K562 (cell line): Measurements from ENCODE around the gene RNH1. TPM values are rescaled to one million over a fixed set of nuclear protein-coding genes. Genes with fewer than 3 reads are reported as not detected.

Source experiments
- KDM4B ChIP-seq, 2 experiments: fragments of 450-650 bp in 1 of 2; sonication (generic) in 1 of 2; IDR thresholded peaks; 2 replicates each; pipeline ENCODE4 v1.6.1; 2016 to 2017; ENCODE audit warnings: borderline replicate concordance in 2 of 2, antibody characterized with exemption in 1 of 2, low read depth in 1 of 2, mild to moderate bottlenecking in 1 of 2
- PCBP1 ChIP-seq: fragments of 200-400 bp; formaldehyde crosslinking; IDR thresholded peaks from 2 replicates; pipeline ENCODE4 v1.6.1; 2018; ENCODE audit warnings: mild to moderate bottlenecking, low read depth, low read length; ENCODE audit not compliant: poor library complexity, severe bottlenecking
- SIN3B ChIP-seq: fragments of 450-650 bp; IDR thresholded peaks from 2 replicates; pipeline ENCODE4 v1.6.1; 2017; ENCODE audit warnings: low read depth, mild to moderate bottlenecking, moderate library complexity
- THAP12 ChIP-seq: fragments of 250-450 bp; sonication (Bioruptor Pico); IDR thresholded peaks from 2 replicates; pipeline ENCODE4 v1.9.0; 2021; ENCODE audit warnings: mild to moderate bottlenecking, inconsistent platforms
- XRCC3 ChIP-seq: fragments of 450-650 bp; IDR thresholded peaks from 2 replicates; pipeline ENCODE4 v1.6.1; 2017; ENCODE audit warnings: mild to moderate bottlenecking, moderate library complexity
- ZBTB40 ChIP-seq, 2 experiments: fragments of 450-650 bp in 1 of 2; sonication (generic) in 1 of 2; formaldehyde crosslinking in 1 of 2; IDR thresholded peaks; 2 replicates each; pipeline versions ENCODE4 v1.7.1 to v1.9.0; 2016 to 2022; ENCODE audit warnings: inconsistent platforms in 1 of 2, mild to moderate bottlenecking in 1 of 2, missing genetic modification reagents in 1 of 2
- polyA plus RNA-seq, 8 experiments: library from polyadenylated mRNA; depleted of rRNA in 4 of 8; stranded (reverse) in 5 of 8; unstranded in 3 of 8; fragments of >200 nt; fragmentation: Nextera tagmentation in 2 of 8; fragmentation: Illumina TruSeq in 1 of 8; extraction: Ambion mirVana in 2 of 8; extraction: Trizol in 1 of 8; gene quantifications; 2 replicates each; pipeline versions ENCODE4 v1.2.1 to v1.2.3, GENCODE V29; 2011 to 2014; ENCODE audit warnings: inconsistent platforms in 1 of 8, missing spikeins in 1 of 8
- total RNA-seq, 7 experiments: library from RNA; depleted of rRNA in 6 of 7; stranded (reverse); fragments of >200 nt in 6 of 7; fragmentation: Illumina TruSeq in 2 of 7; extraction: Trizol in 2 of 7; gene quantifications; 2 replicates each; pipeline versions ENCODE4 v1.2.1 to v1.2.3, GENCODE V29; 2011 to 2021; ENCODE audit warnings: low replicate concordance in 1 of 7

Gene RNH1
- total and polyA plus RNA-seq, 9 of the 15 experiments (the other 6 are each of a cell fraction or from before 2014, with no cell fraction given): 2.5 to 160 (median 44.3) TPM

GRCh38 chr11:506238-506994 is 626 bp downstream of the RNH1 start (continued):
- TF ChIP-seq ZBTB40 (IDR thresholded peaks at IDR 0.05) (peak; percentile 70), ZBTB40 (CRISPR knock-in tag; IDR thresholded peaks at IDR 0.05) (no peak), PCBP1 (peak; percentile 68), XRCC3 (no peak), SIN3B (peak; percentile 64), THAP12 (CRISPR knock-in tag) (0 out of 2 replicates have a peak, but pooled peaks have one; percentile 25), KDM4B (IDR thresholded peaks at IDR 0.05; ENCODE audit: borderline replicate concordance in 2 of 2, low read depth in 1 of 2) (peak in 1 of 2 experiments; percentile 30; a peak in 1 of 4 replicates)
